HG03039 (cell line): ENCODE measurements around the gene PAPOLB.
"Not testable (repeated sequence)": the region's sequence is repeated elsewhere in the genome, so short reads cannot be mapped to it uniquely, and the experiment has no call there.

Source experiments
- ATAC-seq: cut with Tn5 transposase; IDR thresholded peaks from one replicate; pipeline ENCODE4 v1.9.1; 2021; ENCODE audit warnings: mild to moderate bottlenecking, moderate library complexity; ENCODE audit not compliant: unreplicated experiment

PAPOLB gene

DNA sequence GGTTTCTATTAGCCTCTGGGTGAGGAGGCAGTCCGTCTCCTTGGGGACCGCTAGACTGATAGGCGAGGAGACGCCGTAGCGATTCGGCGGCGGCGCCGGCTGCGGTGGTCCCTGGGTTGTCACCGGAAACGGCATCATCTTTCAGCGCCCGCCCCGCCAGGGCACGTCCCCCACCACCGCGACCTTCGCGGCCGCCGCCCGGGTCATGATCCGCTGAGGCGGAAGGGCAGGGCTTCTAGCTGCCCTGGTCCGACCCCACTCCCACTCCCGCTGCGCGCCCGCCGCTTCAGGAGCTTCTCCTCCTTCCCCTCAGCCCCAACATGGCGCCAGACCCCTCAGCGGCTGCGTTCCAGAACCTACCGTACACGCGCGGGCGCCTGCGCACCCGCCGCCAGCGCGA lies at the start of gene PAPOLB:
TSS of gene PAPOLB (minus strand) at position 358 of the 400 bp plus-strand sequence. CDS start at position 138, 220 bp downstream.
- ATAC-seq: no peak

DNA sequence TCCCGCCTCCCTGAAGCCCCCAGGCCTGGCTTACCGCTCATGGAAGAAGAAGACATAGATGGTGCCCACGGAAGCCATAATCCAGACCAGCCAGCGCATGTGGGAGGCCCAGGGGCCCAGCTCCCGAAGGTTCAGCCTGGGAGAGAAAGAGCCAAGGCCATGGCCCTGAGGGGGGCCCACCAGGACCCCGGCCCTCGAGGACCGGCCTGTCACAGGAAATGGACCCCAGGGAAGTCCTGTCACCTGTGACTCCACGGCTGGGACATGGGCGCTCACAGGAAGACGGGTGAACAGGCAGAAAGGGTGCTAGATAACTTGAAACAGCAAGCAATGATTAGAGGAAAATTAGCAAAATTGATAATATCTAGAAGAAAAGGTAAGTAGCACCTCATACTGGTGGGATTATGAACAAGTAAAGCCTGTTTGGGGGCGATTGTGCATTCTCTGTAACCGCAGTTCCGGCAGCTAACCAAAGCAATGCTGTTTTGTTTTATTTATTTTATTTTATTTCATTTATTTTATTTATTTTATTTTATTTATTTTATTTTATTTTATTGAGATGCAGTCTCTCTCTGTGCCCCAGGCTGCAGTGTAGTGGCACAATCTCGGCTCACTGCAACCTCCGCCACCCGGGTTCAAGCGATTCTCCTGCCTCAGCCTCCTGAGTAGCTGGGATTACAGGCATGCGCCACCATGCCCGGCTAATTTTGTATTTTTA lies 49.4 kb upstream of the PAPOLB start:
- no peak for ATAC-seq

DNA sequence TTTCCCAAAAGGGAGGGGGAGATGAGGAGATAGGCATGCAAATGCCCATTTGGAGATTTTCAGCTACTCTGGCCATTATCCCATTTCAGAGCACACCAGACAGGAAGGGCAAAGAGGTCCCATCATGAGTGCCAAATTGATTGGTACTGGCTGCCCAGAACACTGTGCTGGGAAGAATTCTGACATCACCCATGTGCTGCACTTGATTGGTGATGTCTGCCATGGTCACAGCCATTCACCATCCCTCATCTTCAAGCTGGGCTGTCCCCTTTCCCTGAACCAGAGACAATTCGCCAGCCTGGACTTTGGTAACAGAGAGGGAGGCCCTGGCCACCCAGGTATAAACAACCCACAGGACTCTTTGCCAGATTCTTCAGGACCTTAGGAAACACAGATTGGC lies 44.9 kb upstream of the PAPOLB start:
- ATAC-seq: no peak

DNA sequence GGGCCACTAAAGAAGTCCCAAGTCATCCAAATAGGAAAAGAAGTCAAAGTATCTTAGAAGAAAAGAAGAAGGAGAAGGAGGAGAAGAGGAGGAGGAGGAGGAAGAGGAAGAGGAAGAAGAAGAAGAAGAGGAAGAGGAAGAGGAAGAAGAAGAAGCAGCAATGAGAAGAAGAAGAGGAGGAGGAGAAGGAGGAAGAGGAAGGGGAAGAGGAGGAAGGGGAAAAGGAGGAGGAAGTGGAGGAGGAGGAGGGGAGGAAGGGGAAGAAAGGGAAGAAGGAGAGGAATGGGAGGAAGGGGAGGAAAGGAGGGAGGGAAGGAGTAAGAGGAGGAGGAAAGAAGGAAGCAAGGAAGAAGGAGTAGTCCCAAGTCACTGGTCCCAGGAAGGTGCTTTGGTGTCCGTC lies 43.3 kb upstream of the PAPOLB start:
- ATAC-seq: no peak

DNA sequence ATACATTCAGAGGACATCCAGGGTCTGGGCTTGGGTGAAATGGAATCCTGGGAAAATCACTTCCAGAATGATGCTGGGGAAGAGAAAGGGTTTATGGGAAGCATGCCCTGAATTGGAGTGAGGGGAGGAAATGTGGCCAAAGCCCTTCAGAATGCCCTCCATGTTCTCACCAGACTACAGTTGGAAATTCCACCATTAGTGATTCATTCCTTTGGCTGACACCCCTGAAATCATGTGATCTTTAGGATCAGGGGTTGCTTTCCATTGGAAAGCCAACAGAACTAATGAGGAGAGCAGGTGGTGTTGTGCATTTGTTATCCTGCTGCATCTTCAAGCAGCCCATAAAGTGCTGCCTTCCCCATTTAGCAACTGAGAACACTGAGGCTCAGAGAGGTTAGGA lies 42.5 kb upstream of the PAPOLB start:
- ATAC-seq: no peak

DNA sequence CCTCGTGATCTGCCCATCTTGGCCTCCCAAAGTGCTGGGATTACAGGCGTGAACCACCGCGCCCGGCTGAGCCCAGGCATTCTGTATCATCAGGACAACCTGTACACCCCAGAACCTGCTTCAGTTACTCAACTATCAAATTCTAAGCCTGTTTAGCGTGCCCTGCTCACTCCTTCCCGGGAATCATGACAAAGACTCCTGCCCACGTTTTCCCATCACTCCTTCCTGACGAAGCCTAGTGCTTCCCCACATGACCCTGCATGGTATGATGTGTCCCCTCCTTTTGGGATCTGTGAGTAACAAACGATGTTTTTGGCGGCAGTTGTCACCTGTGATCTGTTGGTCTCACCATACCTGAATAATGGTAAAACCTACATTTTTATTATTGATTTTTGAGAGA lies 33.9 kb upstream of the PAPOLB start:
- no peak for ATAC-seq

DNA sequence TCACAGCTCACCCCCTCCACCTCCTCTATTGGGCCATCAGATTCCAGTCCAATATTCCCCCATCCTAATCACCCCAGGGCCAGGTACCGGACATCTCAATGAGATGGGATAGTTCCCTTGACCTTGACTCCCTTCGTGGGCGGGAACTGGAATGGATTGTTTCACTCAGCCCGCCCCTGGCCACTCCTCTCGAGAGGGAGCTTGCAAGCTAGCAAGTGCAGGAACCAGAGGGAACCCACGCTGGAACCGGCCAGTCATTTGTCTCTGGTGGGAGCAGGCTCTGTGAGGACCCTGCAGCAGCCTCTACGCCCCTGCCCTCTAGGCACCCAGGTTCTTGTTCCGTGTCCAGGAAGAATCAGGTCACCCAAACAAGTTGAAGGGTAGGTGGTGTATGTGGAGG lies 32.7 kb upstream of the PAPOLB start:
- no peak for ATAC-seq

DNA sequence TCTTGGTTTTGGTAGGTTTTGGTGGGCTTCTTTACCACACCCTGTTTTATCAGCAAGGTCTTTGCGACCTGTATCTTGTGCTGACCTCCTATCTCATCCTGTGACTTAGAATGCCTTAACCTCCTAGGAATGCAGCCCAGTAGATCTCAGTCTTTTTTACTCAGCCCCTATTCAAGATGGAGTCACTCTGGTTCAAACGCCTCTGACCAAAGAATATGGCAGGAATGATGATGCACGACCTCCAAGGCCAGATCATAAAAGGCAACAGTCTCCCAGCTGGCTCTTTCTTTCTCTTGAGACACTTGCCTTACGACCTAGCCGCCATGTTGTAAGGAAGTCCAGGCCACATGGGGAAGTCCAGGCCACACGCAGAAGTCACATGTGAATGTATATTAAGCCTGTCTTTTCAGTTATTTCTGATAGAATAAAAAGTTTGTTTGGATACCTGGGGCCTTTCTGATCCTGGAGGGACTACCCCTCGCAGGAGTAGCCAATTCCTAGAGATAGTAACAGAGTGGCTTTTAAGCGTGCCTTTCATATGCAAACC lies 32.2 kb upstream of the PAPOLB start:
- no peak for ATAC-seq

DNA sequence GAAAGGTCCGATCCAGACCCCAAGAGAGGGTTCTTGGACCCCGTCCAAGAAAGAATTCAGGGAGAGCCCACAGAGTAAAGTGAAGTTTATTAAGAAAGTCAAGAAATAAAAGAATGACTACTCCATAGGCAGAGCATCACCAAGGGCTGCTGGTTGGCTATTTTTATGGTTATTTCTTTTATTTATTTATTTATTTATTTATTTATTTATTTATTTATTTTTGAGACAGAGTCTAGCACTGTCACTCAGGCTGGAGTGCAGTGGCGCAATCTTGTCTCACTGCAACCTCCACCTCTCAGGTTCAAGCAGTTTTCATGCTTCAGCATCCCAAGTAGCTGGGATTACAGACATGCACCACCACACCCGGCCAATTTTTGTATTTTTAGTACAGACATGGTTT lies 31.4 kb upstream of the PAPOLB start:
- not testable (repeated sequence) for ATAC-seq

DNA sequence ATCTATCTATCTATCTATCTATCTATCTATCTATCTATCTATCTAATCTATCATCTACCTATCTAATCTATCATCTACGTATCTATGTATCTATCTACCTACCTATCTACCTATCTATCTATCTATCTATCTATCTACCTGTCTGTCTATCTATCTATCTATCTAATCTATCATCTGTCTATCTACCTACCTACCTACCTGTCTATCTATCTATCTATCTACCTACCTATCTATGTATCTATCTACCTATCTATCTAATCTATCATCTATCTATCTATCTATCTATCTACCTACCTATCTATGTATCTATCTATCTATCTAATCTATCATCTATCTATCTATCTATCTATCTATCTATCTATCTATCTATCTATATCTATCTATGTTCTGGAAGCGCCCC lies 29.7 kb upstream of the PAPOLB start:
- not testable (repeated sequence) for ATAC-seq

DNA sequence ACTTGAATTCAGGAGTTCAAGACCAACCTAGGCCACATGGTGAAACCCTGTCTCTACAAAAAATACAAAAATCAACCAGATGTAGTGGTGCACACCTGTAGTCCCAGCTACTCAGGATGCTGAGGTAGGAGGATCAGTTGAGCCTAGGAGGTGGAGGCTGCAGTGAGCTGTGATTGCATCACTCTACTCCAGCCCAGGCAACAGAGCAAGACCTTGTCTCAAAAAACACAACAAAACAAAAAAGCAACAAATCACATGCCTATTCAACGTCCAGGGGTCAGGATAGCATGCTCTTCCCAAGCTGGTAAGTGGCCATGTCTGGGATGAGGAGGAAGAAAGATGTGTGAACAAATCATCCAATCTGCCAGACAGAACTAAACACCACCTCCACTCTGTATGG lies 27.9 kb upstream of the PAPOLB start:
- ATAC-seq: no peak

DNA sequence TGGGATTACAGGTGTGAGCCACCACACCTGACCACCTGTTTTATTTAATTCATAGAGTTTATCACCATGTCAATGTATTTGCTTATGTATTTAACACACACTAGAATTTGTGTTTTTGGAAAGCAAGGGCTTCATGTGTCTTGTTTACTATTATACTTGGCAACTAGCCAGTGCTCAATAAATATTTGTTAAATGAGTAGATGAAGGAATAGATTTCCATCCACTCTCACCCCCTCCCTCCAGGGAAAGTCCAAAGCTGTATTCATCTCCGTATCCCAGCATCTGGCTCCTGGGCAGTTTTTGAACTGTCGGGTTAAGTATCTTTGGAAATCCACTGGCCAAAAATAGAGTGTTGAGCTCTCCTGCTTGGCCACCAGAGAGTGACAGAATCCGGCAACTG lies 26.3 kb upstream of the PAPOLB start:
- ATAC-seq: no peak

DNA sequence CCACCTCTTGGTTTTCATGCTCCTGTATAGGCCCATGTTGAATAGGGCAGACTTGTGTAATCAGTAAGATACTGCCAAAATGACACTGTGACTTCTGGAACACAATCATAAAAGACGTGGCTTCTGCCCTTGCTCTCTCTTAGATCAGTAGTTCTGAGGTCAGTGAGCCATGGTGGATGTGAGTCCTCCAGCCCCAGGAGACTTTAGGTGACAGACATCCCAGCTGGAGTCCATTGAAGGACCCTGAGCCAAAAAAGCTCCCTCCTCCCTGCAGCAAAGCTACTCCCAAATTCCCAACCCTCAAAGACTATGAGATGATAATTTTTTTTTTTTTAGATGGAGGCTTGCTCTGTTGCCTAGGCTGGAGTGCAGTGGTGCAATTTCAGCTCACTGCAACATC lies 24.8 kb upstream of the PAPOLB start:
- no peak for ATAC-seq

DNA sequence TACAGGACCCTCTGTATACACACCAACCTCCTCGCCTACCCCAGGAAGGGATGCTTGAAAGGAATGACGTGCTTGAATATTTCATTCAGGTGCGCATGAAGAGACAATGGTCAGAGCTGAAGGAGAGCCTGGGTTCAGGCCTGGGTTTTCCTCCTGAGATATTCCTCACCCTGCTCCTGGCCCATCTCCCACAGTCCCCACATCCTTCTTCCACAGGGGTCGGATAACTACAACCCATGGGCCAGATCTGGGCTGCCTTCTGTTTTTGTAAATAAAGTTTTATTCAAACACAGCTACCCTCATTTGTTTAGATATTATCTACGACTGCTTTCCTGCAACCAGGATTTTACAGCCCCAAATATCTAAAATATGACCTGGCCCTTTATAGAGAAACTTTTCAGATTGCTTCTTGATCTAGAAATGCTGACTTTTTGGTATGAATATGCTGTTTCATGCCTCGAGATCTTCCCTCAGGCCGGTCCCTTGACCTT lies 23.5 kb upstream of the PAPOLB start:
- ATAC-seq: no peak

DNA sequence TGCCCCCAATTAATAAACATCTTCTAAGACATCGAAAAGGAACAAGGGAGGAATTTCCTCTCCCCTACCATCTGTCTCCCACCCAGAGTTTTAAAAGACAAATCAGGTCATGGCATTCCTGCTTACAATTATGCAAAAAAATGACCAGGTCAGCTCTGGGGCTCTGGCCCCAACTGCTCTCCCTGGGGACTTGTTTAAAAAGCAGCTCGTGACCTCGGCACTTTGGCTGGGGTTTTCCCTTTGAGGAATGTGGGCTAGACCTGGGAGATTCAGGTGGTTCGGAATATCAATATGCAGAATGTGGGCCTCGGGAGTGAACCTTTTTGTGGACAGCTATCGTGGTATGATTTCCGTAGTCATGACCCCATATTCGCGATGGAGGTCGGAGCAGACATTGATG lies 22.3 kb upstream of the PAPOLB start:
- ATAC-seq: no peak

DNA sequence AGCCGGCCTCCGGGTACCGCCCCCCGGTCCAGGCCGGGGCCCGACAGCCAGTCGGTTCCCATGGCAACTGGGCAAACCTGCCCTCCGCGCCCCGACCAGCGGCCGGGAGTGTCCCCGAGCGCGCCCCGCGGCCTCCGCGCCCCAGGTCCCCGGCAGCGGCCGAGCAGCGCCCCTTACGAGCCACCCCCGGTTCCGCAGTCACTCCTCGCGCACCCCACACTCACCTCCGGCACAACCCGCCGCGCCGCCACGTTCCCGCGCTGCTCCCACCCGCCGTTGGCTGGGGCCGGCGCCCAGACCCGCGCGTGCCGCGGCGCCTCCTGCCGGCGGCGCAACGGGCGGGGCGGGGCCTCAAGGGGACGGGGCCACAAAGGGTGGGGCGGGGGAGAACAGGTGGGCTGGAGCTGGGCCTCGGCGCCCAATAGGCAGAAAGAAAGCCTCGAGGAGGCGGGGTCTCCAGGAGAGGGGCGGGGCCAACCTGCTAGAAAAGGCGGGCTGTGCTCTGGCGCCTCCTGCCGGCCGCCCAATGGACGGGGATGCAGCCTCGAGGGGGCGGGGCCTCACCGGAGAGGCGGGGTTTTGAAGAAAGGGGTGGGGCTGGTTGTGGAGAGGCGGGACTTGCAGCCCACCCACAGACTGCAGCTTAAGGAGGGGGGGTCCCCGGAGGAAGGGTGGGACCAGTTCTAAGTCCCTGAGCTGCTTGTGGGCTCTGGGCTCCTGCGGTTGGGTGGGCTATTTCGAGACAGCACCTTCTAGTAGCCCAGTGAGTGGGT lies 21.7 kb upstream of the PAPOLB start, which contains the start of gene RADIL:
TSS of gene RADIL (minus strand) at position 345 of the 773 bp plus-strand sequence. CDS start 5,577 bp downstream, outside the sequence.
- ATAC-seq: peak; percentile 59

DNA sequence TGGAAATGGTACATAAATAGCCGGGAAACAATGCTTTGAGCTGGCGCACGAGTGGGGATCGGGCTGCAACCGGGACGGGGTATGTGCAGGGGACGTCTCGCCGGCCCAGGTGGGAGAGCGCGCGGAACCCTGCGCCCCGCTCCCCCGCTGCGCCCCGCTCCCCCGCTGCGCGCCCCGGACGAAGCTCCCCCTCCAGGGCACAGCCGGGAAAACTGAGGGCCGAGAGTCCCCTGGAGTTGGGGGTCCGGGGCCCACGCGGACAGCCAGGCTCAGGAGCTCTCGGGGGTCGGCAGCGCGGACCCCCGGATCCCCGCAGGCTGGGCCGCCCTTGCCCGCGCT lies 21.2 kb upstream of the PAPOLB start:
- no peak for ATAC-seq

DNA sequence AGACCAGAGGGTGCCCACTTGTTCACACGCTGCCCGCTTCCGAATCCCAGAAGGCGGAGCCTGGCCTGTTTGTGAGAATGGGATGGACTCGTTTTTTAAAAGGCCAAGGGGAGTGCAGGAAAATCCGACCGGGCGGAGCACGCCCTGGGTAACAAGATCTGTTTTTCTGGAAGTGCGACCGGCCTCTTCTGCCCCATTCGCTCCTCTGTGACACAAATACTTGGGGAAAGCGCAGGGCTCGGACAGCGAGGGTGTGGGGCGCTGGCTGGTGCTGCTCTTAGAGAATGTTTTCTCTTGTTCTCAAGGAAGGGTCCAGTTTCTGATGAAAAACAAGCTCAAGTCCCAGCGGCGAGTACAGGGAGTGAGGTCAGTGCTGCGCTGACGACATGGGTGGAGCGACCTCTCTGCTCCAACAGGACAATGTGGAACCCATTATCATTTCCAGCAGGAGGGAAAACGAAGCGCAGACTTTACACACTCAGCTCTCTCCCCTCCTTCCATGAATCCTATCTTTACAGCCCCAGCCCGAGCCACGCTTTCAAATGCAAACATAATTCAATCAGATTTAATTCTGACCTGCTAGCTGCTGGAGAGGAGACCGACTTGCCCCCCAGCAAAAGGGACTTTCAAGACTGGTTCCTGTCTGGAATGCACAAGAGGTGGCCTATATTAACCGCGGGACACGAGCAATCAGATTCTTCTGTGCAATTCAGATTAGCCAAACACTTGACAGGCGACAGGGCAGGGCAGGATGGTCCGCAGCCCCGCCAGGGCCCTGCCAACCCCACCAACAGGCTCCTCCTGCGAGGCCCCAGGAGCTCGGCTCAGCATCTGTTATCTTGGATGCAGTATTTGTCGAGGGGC lies 20.6 kb upstream of the PAPOLB start:
- ATAC-seq: no peak

DNA sequence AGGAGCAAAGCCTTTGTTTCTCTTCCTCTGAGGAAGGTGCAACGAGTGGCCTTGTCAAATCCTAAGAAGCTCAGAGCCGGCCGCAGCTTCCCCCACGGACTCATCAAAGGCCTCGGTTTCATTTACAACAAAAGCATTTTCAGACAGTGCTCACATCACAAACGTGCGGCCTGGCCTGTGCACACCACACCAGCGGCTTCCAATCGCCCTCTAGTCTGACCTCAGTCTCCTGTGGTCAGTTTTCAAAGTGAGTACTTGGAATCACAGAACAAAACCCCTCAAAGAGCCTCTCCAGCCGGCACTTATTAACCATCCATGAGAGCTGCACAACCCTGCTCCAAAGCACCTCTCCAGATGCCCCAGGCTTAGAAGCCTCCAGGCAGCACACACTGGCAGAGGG lies 18.4 kb upstream of the PAPOLB start:
- no peak for ATAC-seq

DNA sequence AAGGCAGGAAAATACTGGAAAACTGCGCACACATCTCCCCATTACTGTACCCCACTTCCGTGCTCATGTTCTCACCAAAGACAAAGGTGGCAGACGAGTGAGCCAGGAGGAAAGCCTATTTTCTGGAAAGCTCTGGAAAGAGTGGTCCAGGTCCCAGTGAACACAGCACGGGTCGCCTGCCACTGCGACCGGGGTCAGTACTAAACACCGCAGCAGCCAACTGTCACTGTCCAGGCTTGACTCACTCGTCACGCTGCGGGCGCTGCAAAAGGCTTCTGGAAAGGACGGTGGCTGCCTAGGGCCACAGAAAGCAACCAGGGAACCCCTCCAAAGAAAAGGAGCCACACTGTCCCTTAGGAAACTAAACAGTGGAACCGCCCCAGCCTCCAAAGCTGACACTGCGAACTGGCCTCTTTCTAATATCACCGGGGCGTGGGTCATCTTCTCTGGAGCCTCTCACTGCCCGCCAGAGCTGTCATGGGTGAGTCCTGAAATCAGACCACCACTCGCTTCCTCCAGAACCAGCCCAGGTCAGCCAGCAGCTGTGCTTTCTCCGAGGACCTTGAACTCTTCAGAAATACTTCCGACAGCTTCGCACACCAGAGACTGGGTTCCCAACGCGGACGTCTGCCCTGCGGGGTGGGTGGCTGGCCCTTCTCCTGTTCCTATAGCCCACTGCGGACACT lies 17.7 kb upstream of the PAPOLB start:
- no peak for ATAC-seq
